Hepatocyte (in vitro differentiated cells): ENCODE measurements around the gene OOSP3. TPM values are rescaled to one million over a fixed set of nuclear protein-coding genes. Genes with fewer than 3 reads are reported as not detected.

ENCODE experiments used
- DNase-seq: peaks from one replicate; pipeline ENCODE4 v3.0.0-alpha.2; 2016; ENCODE audit warnings: low spot score
- H2AFZ ChIP-seq: fragments of 200-600 bp; sonication (generic); 2 replicates; pipeline ENCODE4 v1.6.0; 2016; ENCODE audit warnings: antibody characterized with exemption, mild to moderate bottlenecking
- H3K27ac ChIP-seq: fragments of 200-600 bp; sonication (generic); 2 replicates; pipeline ENCODE4 v1.5.1; 2016; ENCODE audit warnings: mild to moderate bottlenecking
- H3K27me3 ChIP-seq: fragments of 200-600 bp; sonication (generic); 2 replicates; pipeline ENCODE4 v1.6.1; 2016
- H3K36me3 ChIP-seq: fragments of 200-600 bp; sonication (generic); replicated peaks from 2 replicates; pipeline ENCODE4 v1.5.1; 2016; ENCODE audit warnings: low read depth; ENCODE audit not compliant: insufficient read depth
- H3K4me1 ChIP-seq: fragments of 200-600 bp; sonication (generic); 2 replicates; pipeline ENCODE4 v1.5.1; 2016; ENCODE audit warnings: mild to moderate bottlenecking, moderate library complexity; ENCODE audit not compliant: insufficient read depth
- H3K4me2 ChIP-seq: fragments of 200-600 bp; sonication (generic); 2 replicates; pipeline ENCODE4 v1.6.0; 2016
- H3K4me3 ChIP-seq: fragments of 200-600 bp; sonication (generic); 2 replicates; pipeline ENCODE4 v1.5.1; 2016; ENCODE audit warnings: mild to moderate bottlenecking
- H3K79me2 ChIP-seq: fragments of 200-600 bp; sonication (generic); 2 replicates; pipeline ENCODE4 v1.6.0; 2017; ENCODE audit warnings: mild to moderate bottlenecking
- H3K9me2 ChIP-seq: fragments of 200-600 bp; sonication (generic); replicated peaks from 2 replicates; pipeline ENCODE4 v1.6.0; 2017; ENCODE audit warnings: mild to moderate bottlenecking; ENCODE audit not compliant: insufficient read depth
- H3K9me3 ChIP-seq: fragments of 200-600 bp; sonication (generic); 2 replicates; pipeline ENCODE4 v1.5.1; 2016; ENCODE audit warnings: low read depth, mild to moderate bottlenecking
- H4K20me1 ChIP-seq: fragments of 200-600 bp; sonication (generic); 2 replicates; pipeline ENCODE4 v1.6.0; 2016; ENCODE audit warnings: mild to moderate bottlenecking; ENCODE audit not compliant: insufficient read depth, poor library complexity, severe bottlenecking
- CTCF ChIP-seq: fragments of 200-600 bp; sonication (generic); IDR thresholded peaks from 2 replicates; pipeline ENCODE4 v1.5.1; 2016; ENCODE audit warnings: antibody characterized with exemption, mild to moderate bottlenecking; ENCODE audit not compliant: poor library complexity
- EZH2 ChIP-seq: fragments of 200-600 bp; sonication (generic); IDR thresholded peaks from 2 replicates; pipeline ENCODE4 v1.6.1; 2016; ENCODE audit warnings: antibody characterized with exemption, mild to moderate bottlenecking, borderline replicate concordance
- EZH2phosphoT487 ChIP-seq: fragments of 200-600 bp; sonication (generic); IDR thresholded peaks from one replicate; pipeline ENCODE4 v1.6.1; 2018; ENCODE audit warnings: antibody characterized with exemption, mild to moderate bottlenecking, low read depth, moderate library complexity; ENCODE audit not compliant: unreplicated experiment, severe bottlenecking
- WGBS: methylation state at CpG from one replicate; pipeline ENCODE4 v1.1.6; 2016; ENCODE audit warnings: low lambda C conversion rate; ENCODE audit errors: missing lambda C conversion rate; 5-methylcytosine and 5-hydroxymethylcytosine counted together
- polyA plus RNA-seq: library from polyadenylated mRNA; unstranded; fragments of >200 nt; fragmentation: Nextera tagmentation; extraction: Ambion mirVana; gene quantifications from 2 replicates; pipeline ENCODE4 v1.2.1, GENCODE V29; 2016
- total RNA-seq: library from RNA; depleted of rRNA; stranded (reverse); fragments of >200 nt; gene quantifications from 2 replicates; pipeline ENCODE4 v1.2.3, GENCODE V29; 2014

The OOSP3 gene
- total RNA-seq (not detected in 2 replicates), polyA plus RNA-seq (0.24 TPM in 1 of 2 replicates, not detected in the other)

- H3K9me2 ChIP-seq: no peaks in the 10 kb centered on the region
- no peak within 1 kb of the TSS for H3K27ac ChIP-seq
- 87% methylated on average over 5 of the region's 5 CpGs for WGBS
- no peak within 1 kb of the TSS for H3K4me3 ChIP-seq
- no peak for DNase-seq
- peaks cover 7% of the 10 kb centered on the region for H3K4me1 ChIP-seq
- no peaks in the 10 kb centered on the region for H3K36me3 ChIP-seq
- no peak for TF ChIP-seq EZH2
- TF ChIP-seq CTCF: no peak
- no peak for TF ChIP-seq EZH2phosphoT487
- no peak within 1 kb of the TSS for H2AFZ ChIP-seq
- no peaks in the 10 kb centered on the region for H4K20me1 ChIP-seq
- no peak within 1 kb of the TSS for H3K4me2 ChIP-seq
- H3K27me3 ChIP-seq: no peaks in the 10 kb centered on the region
- H3K9me3 ChIP-seq: no peaks in the 10 kb centered on the region
- H3K79me2 ChIP-seq: no peaks in the 10 kb centered on the region
Measured at GRCh38 chr11:59878575-59878974, at the start of gene OOSP3. Gene OOSP3 (plus strand): TSS chr11:59878782. CDS start chr11:59878809, 27 bp downstream.

GRCh38 chr11:59829358-59829757 is 49.2 kb upstream of the OOSP3 start:
- TF ChIP-seq CTCF (no peak), EZH2phosphoT487 (no peak), EZH2 (no peak)
- Histone ChIP-seq H3K9me2 (no peaks in the 10 kb centered on the region), H2AFZ (no peak overlapping the region), H3K79me2 (no peaks in the 10 kb centered on the region), H3K4me3 (no peak overlapping the region), H3K36me3 (no peaks in the 10 kb centered on the region), H4K20me1 (no peaks in the 10 kb centered on the region), H3K27me3 (no peaks in the 10 kb centered on the region), H3K4me2 (no peak overlapping the region), H3K9me3 (no peaks in the 10 kb centered on the region), H3K27ac (no peak overlapping the region), H3K4me1 (no peaks in the 10 kb centered on the region)
- no peak for DNase-seq
- 84% methylated on average over 3 of the region's 3 CpGs for WGBS

GRCh38 chr11:59833602-59834001 is 45.0 kb upstream of the OOSP3 start:
- no peak for DNase-seq
- Histone ChIP-seq H3K4me1 (no peaks in the 10 kb centered on the region), H3K9me3 (no peaks in the 10 kb centered on the region), H2AFZ (no peak overlapping the region), H3K27me3 (no peaks in the 10 kb centered on the region), H3K79me2 (no peaks in the 10 kb centered on the region), H3K4me2 (no peak overlapping the region), H3K9me2 (no peaks in the 10 kb centered on the region), H3K4me3 (no peak overlapping the region), H3K27ac (no peak overlapping the region), H3K36me3 (no peaks in the 10 kb centered on the region), H4K20me1 (no peaks in the 10 kb centered on the region)
- 90% methylated on average over 2 of the region's 2 CpGs for WGBS
- TF ChIP-seq EZH2phosphoT487 (no peak), EZH2 (no peak), CTCF (no peak)

- H3K36me3 ChIP-seq: no peaks in the 10 kb centered on the region
- H3K9me3 ChIP-seq: no peaks in the 10 kb centered on the region
- H3K9me2 ChIP-seq: no peaks in the 10 kb centered on the region
- H3K4me1 ChIP-seq: no peaks in the 10 kb centered on the region
- H3K4me2 ChIP-seq: no peak overlapping the region
- no peak overlapping the region for H3K4me3 ChIP-seq
- H3K27ac ChIP-seq: no peak overlapping the region
- H3K27me3 ChIP-seq: no peaks in the 10 kb centered on the region
- no peaks in the 10 kb centered on the region for H3K79me2 ChIP-seq
- no peak for DNase-seq
- no peak overlapping the region for H2AFZ ChIP-seq
- no peak for TF ChIP-seq EZH2phosphoT487
- TF ChIP-seq EZH2: no peak
- no peak for TF ChIP-seq CTCF
- no peaks in the 10 kb centered on the region for H4K20me1 ChIP-seq
Measured at GRCh38 chr11:59839615-59840014, 39.0 kb upstream of the OOSP3 start.
